ENCODE data around the gene ST3GAL4.
"Not testable (repeated sequence)": the region's sequence is repeated elsewhere in the genome, so short reads cannot be mapped to it uniquely, and the experiment has no call there.

ST3GAL4 gene, protein sequence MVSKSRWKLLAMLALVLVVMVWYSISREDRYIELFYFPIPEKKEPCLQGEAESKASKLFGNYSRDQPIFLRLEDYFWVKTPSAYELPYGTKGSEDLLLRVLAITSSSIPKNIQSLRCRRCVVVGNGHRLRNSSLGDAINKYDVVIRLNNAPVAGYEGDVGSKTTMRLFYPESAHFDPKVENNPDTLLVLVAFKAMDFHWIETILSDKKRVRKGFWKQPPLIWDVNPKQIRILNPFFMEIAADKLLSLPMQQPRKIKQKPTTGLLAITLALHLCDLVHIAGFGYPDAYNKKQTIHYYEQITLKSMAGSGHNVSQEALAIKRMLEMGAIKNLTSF
- total RNA-seq, result 3.0 to 4.7 reads per million in 2 experiments

DNA sequence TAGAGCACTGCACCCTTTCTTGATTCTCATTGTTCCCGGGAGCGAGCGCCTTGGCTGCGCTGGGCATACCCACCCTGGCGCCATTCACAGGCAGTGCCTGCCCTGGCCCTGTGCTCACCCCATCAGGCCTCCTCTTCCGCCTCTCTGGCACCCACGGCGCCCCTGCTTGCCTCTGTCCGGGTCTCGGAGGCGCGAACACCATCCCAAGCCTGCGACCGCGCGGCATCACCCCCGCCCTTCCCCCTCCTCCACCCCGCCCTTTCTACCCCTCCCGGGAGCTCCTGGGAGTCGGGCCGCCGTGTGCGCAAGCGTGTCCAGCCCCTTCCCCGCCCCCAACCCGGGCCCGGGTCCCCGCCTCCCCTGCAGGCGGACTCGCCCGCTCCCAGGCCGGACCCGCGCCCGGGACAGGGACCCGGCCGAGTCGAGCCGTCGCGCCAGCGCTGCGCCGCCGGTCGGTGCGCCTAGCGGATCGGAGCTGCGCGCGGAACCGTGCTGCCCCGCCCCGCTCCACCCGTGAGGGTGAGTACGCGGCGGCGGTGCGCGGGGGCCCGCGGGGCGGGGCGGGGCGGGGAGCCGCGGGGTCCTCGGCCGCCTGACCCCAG, at the start of gene ST3GAL4:
Gene ST3GAL4 (plus strand): TSS at position 363 of the 602 bp plus-strand sequence. CDS start 50,470 bp downstream, outside the sequence.
- DNase-seq (ENCODE audit: low read depth), result peak; percentile 31

DNA sequence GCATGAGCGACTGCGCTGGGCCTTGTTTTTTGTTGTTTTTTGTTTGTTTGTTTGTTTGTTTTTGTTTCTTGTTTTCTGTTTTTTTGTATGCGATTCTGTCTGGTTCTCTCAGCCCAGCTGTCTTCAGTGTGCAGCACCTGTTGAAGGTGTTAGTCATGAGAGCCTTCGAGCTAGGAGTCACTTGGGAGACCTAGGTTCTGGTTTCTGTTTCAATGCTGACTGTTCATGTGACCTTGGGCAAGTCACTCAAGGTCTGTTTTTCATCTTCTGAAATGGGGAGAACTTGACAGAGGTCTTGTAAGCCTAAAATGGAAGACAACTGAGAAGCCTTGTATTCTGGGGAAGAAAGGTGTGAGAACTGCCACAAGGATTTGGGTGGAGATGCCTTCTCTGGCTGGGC, 49.8 kb upstream of the ST3GAL4 start:
- no peak for DNase-seq (ENCODE audit: low read depth)

- no peak for DNase-seq (ENCODE audit: low read depth)
These were observed 47.8 kb upstream of the ST3GAL4 start for GRCh38 chr11:126307706-126308105.

DNA sequence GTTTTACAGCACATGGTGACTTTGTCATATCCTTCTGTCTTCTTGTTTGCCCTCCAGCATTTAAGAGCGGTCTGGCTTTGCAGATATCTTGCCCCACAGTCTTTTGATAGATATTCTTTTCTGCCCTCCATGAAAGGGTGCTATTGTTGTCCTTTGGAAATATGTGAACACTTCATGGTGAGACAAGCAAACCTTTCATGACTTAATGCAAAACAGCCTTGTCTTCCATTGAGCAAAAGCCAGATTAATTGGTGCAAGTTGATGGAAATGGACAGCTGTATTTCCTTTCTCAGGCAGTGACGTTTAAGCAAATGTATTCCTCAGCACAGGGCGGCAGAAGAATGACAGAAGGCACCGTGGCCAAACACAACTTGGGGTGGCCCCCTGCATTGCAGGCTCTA, 47.2 kb upstream of the ST3GAL4 start:
- DNase-seq (ENCODE audit: low read depth), result no peak

DNA sequence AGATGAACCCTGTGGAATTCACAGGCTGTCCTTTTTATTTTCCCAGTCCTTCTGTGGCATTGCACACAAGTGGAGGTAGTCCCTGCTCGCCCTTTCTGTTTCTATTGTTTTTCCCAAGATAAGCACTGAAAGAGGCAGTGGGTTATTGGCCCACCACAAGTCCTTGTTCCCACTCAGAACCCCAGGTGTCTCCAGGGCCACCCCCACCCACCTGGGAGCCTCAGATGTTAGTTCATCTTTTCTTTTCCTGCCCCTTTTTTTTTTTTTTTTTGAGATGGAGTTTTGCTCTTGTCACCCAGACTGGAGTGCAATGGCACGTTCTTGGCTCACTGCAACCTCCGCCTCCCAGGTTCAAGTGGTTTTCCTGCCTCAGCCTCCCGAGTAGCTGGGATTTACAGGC, 46.7 kb upstream of the ST3GAL4 start:
- DNase-seq (ENCODE audit: low read depth), result not testable (repeated sequence)

DNA sequence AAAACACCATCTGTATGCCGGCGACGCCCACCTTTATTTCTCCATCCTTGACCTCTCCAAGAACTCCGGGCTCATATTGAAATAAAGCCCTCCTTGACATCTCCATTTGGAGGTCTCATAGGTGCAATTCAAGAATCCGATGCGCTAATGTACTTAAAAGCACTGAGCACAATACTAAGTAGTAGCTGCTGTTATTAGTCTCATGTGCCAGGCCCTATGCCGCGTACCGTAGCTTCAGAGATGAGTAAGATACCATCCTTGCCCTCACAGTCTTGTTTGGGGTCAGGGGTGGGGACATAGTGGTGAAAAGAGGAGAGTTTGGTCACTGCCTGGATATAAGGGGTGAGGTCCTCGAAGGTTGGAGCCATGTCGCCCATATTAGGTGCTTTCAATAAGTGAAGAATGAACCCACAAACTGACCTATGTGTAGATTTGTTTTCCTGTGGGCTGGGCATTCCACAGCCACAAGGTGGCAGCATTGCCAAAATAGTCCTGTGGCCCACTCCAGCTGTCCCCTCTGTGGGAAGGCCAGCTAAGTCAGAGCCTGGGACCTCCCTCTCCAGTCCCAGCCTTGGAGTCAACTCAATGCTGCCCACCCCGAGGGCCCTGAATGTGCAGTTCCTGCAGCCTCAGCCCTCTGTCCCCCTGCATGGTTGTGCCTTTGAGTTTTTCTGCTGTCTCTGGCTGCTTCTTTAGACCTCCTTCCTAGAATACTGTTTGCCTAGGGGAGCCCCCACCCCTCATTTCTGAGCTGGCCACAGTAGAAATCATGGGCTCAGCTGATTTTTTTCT, 45.1 kb upstream of the ST3GAL4 start:
- DNase-seq (ENCODE audit: low read depth), result peak; percentile 15

DNA sequence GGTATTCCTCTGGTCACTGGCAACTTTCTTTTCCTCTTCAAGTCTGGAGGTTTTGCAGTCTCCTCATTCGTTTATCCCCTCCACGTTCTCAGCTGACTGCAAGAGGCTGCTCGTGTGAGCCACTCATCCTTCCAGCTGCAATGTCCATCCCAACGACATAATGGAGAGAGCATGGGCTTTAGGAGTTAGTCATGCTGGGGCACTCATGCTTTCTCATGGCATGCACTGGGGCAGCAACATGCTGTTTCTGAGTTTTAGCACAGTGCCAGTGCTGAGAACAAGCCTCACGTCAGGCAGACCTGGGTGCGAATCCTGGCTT, 44.5 kb upstream of the ST3GAL4 start:
- no peak for DNase-seq (ENCODE audit: low read depth)

DNA sequence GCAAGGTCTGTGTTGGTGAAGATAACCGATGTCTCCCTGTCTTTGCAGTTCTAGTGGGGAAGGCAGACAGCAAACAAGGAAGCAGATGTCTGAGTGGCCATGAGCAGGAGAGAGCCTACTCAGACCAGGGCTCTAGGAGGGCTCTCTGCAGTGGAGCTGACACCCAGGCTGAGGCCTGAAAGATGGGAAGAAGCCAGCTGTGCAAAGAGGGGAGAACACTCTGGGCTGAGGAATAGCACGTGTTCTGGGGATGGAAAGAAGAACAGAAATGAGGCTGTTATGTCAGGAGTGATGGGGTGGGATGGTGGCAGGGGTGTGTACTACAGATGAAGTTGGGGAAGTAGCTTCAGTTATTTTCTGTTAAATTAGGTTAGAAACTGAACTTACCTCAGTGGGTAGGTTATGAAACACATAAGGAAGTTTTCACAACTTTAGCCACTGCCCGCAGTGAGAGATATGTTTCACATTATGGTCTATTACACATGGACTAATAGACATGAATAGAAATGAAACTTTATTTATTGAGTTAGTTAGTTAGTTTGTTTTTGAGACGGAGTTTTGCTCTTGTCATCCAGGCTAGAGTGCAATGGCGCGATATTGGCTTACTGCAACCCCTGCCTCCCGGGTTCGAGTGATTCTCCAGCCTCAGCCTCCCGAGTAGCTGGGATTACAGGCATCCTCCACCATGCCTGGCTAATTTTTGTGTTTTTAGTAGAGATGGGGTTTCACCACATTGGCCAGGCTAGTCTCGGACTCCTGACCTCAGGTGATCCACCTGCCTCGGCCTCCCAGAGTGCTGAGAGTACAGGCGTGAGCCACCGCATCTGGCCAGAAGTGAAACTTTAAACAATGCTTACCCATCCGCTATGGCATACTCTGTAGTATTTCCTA, 43.8 kb upstream of the ST3GAL4 start:
- no peak for DNase-seq (ENCODE audit: low read depth)

DNA sequence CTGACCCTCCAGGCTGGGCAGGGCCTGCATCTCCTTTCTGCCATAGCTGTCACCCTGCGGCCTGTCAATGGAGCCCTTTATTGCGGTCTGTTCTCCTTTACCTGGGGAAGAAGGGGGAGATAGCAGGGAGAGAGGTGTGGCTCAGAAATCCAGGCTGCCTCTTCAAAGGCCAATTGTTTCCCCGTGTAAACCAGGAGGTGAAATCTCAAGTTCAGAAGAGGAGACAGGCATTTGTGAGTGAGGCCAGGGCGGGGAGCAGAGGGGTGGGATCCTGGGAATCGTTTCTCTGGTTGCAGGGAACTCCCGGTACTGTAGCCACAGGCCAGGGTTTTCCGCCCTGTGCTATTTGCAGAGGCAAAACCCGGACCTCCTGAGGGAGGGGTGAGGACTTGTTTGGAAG, 42.5 kb upstream of the ST3GAL4 start:
- DNase-seq (ENCODE audit: low read depth), result no peak

GRCh38 chr11:126313826-126314225, 41.7 kb upstream of the ST3GAL4 start:
- no peak for DNase-seq (ENCODE audit: low read depth)

GRCh38 chr11:126317432-126317755, 38.1 kb upstream of the ST3GAL4 start:
- no peak for DNase-seq (ENCODE audit: low read depth)

DNA sequence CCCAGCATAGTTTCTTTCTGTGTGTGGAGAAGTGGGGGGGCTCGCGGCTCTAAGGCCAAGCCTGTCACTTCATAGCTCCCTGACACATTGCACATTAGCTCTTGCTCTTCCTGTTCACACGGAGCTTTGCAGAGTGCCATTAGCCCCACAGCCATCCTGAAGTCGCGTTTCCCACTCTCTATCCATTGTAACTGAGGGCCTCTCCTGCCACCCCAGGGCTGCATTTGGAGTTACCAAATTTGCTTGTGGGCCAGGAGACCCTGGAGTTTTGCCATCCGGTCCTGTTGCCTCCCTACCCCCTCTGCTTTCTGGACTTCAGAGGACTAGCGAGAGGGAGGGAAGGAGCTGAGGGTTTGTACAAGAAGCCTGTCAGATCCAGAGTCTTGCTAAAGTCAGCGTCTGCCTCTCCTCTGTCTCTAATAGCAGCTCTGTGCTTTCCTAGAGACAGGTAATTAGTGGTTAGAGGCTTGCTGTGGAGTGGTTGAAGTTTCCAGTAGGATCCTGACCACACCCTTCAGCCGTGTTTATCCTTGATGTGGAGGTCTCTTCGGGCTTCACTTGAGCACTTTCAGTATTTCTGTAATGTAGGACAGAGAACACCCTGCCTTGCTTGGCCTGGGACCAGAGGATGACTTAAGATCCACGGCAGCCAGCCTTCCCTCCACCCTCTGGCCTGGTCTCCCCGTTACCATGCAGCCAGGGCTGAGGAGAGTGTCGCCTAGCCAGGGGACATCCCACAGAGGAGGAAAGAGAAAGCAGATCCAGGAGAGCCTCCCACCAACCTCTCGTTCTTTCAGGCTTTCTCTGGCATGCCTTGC, 37.5 kb upstream of the ST3GAL4 start:
- no peak for DNase-seq (ENCODE audit: low read depth)

- DNase-seq (ENCODE audit: low read depth), result no peak
These were observed 36.7 kb upstream of the ST3GAL4 start for GRCh38 chr11:126318574-126319373.

- DNase-seq (ENCODE audit: low read depth), result no peak
These were observed 36.1 kb upstream of the ST3GAL4 start for GRCh38 chr11:126319374-126319740.

- DNase-seq (ENCODE audit: low read depth), result no peak
These were observed 32.5 kb upstream of the ST3GAL4 start for GRCh38 chr11:126322996-126323395.

- DNase-seq (ENCODE audit: low read depth), result no peak
These were observed 28.0 kb upstream of the ST3GAL4 start for GRCh38 chr11:126327281-126328000.

- DNase-seq (ENCODE audit: low read depth), result no peak
These were observed 27.5 kb upstream of the ST3GAL4 start for GRCh38 chr11:126328001-126328390.

DNA sequence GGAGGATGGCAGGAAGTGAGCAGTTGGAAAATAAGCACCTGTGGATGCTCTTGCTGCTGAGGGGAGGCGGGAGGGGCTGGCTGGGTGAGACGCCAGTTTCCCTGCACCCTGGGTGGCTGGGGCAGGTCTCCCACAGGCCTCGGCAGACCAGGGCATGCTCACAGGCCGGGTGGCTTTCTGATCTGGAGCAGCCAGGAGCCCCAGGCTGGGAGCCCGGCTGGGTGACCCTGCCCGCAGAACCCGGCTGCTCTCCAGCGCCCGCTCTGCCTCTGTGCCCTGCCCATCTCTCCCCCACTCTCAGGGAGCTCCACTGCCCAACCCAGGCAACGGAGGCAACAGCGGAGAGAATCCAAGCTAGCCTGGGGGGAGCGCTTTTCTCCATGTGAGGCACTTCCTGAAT, 27.0 kb upstream of the ST3GAL4 start:
- DNase-seq (ENCODE audit: low read depth), result no peak

- no peak for DNase-seq (ENCODE audit: low read depth)
These were observed 26.4 kb upstream of the ST3GAL4 start for GRCh38 chr11:126328938-126329643.

All from T follicular helper cell (primary cell).